ENCODE results near the gene HIPK2. TPM values are rescaled to one million over a fixed set of nuclear protein-coding genes. Genes with fewer than 3 reads are reported as not detected.

The HIPK2 gene
- total RNA-seq, 2 donors from 2014 or later = 22.1 to 26.4 TPM

DNA sequence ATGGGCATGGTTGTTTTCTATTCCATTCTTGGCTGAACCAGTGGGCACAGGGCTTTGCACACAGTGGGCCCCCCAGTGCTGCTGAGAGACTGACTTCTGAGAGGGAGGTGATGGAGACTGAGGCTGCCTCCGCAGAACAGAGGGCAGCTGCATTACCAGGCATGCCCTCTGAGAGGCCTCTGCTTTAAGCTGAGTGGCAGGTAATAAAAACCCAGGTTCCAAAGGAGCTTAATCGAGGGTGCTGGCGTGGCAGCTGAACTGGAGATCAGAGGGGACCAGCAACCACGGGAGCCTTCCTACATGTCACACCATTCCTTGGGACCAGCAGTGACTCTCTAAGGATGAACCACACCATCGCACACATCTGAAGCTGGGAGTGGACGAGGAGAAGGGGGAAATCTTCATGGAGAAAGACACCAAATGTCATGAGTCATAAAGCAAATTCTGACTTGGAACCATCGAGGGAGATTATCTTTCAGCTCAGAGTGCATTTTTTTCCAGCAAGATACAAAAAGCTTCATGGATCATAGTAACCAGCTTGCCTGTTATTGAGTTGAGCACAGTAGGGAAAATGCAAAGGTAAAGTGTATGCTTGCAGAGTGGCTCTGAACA, 24.6 kb downstream of the HIPK2 start:
- 67 to 77% methylated on average over 7 of the region's 7 CpGs for WGBS, 2 donors

DNA sequence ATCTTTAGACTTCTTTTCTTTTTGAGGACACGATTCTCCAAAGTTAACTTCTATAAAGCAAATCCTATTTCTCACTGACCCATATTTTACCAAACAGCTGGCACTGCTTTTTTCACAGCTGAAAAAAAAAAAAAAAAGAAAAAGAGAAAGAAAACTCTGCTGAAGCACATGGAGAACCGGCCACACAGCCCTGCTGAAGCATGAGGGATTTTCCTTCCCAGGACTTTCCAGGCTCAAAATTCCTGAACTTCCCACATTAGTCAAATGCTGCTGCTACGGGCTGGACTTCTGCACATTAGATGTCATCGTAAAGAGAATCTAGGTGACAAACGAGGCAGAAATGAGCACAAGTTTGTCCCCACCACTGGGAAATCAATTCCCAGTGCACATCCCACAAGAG, 25.2 kb downstream of the HIPK2 start:
- ATAC-seq (peak; percentile 12), DNase-seq (no peak)
- H3K27me3 ChIP-seq = no peaks in the 10 kb centered on the region
- H3K27ac ChIP-seq = no peak overlapping the region
- H3K36me3 ChIP-seq (replicated peaks in 1 of 2; ENCODE audit: insufficient read depth in 1 of 2, low read depth in 2 of 2) = no peaks in the 10 kb centered on the region
- no peak for TF ChIP-seq POLR2A (IDR thresholded peaks at IDR 0.05)
- TF ChIP-seq, protein P1, sequence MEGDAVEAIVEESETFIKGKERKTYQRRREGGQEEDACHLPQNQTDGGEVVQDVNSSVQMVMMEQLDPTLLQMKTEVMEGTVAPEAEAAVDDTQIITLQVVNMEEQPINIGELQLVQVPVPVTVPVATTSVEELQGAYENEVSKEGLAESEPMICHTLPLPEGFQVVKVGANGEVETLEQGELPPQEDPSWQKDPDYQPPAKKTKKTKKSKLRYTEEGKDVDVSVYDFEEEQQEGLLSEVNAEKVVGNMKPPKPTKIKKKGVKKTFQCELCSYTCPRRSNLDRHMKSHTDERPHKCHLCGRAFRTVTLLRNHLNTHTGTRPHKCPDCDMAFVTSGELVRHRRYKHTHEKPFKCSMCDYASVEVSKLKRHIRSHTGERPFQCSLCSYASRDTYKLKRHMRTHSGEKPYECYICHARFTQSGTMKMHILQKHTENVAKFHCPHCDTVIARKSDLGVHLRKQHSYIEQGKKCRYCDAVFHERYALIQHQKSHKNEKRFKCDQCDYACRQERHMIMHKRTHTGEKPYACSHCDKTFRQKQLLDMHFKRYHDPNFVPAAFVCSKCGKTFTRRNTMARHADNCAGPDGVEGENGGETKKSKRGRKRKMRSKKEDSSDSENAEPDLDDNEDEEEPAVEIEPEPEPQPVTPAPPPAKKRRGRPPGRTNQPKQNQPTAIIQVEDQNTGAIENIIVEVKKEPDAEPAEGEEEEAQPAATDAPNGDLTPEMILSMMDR (IDR thresholded peaks at IDR 0.05) = no peak
- WGBS, 2 donors = 60 to 68% methylated on average over 5 of the region's 5 CpGs
- H3K4me3 ChIP-seq = no peak overlapping the region
- H3K4me1 ChIP-seq = peaks cover 36% of the 10 kb centered on the region
- intact Hi-C loops (cut with DNase I) = no loop called here
- no peaks in the 10 kb centered on the region for H3K9me3 ChIP-seq

More for the DNA sequence above, 24.6 kb downstream of the HIPK2 start:
- no peaks in the 10 kb centered on the region for H3K27me3 ChIP-seq
- H3K9me3 ChIP-seq = no peaks in the 10 kb centered on the region
- TF ChIP-seq POLR2A (IDR thresholded peaks at IDR 0.05) = no peak
- TF ChIP-seq, protein P1 (IDR thresholded peaks at IDR 0.05) = peak in 3 of 7 experiments; percentile 20 to 23 (median 20)
- ATAC-seq = peak; percentile 30
- intact Hi-C loops (cut with DNase I) = no loop called here
- no peak overlapping the region for H3K27ac ChIP-seq
- DNase-seq = no peak
- no peaks in the 10 kb centered on the region for H3K36me3 ChIP-seq (replicated peaks in 1 of 2; ENCODE audit: insufficient read depth in 1 of 2, low read depth in 2 of 2)
- H3K4me3 ChIP-seq = no peak overlapping the region
- peaks cover 40% of the 10 kb centered on the region for H3K4me1 ChIP-seq

DNA sequence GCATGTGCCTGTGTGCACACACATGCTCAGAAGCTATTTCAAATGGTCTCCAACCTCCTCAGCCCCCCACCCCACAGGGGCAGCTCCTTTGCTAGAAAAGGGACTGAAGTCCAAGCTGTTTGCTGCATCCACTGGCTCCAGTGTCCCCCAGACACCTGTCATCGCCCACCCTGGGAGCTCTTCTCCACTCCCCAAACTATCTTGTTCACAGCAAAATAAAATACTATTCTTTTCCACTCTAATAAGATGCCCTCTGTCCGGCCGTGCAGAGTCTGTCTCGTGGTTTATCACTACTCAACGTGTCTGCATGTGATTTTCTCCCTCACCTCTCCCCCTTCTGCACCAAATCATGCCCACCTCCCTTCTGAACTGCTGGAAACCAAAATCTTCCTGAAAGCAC, 25.6 kb downstream of the HIPK2 start:
- WGBS, 2 donors = 72 to 74% methylated on average over 5 of the region's 5 CpGs
- Histone ChIP-seq H3K4me3 (no peak overlapping the region), H3K27me3 (no peaks in the 10 kb centered on the region), H3K27ac (no peak overlapping the region), H3K4me1 (peaks cover 33% of the 10 kb centered on the region), H3K36me3 (replicated peaks in 1 of 2; ENCODE audit: insufficient read depth in 1 of 2, low read depth in 2 of 2) (no peaks in the 10 kb centered on the region), H3K9me3 (no peaks in the 10 kb centered on the region)
- no peak for TF ChIP-seq POLR2A (IDR thresholded peaks at IDR 0.05)
- TF ChIP-seq, protein P1 (IDR thresholded peaks at IDR 0.05) = no peak
- ATAC-seq (no peak), DNase-seq (no peak)
- intact Hi-C loops (cut with DNase I) = no loop called here

- intact Hi-C loops (cut with DNase I) = no loop called here
- WGBS, 2 donors = 94 to 96% methylated on average over 6 of the region's 6 CpGs
- H3K36me3 ChIP-seq (replicated peaks in 1 of 2; ENCODE audit: insufficient read depth in 1 of 2, low read depth in 2 of 2) = no peaks in the 10 kb centered on the region
- TF ChIP-seq, protein P1 (IDR thresholded peaks at IDR 0.05) = no peak
- no peak for TF ChIP-seq POLR2A (IDR thresholded peaks at IDR 0.05)
- ATAC-seq (no peak), DNase-seq (no peak)
- H3K4me3 ChIP-seq = no peak overlapping the region
- no peak overlapping the region for H3K27ac ChIP-seq
- H3K27me3 ChIP-seq = no peaks in the 10 kb centered on the region
- H3K9me3 ChIP-seq = no peaks in the 10 kb centered on the region
- H3K4me1 ChIP-seq = peaks cover 37% of the 10 kb centered on the region
These were observed 27.2 kb downstream of the HIPK2 start for GRCh38 chr7:139750459-139751095.

DNA sequence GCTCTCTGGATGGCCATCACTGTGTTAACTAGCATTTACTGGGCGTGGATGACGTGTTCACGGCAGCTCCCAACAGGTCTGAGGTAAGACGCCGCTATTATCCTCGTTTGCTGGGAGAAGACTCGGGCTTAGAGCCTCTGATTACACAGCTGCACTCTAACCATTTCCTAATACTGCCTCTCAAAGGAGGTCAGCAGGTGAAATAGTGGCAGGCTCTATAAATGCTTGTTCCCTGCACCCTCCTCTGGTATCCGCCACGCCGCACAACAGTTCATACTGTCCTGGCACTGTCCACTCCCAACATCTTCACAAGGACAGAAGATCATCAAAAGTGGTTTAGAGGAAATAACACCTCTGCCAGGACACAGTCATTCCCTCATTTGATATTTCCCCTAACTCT, 28.3 kb downstream of the HIPK2 start:
- WGBS, 2 donors = 92 to 96% methylated on average over 7 to 10 of the region's 10 CpGs
- intact Hi-C loops (cut with DNase I) = no loop called here
- no peak overlapping the region for H3K4me3 ChIP-seq
- no peaks in the 10 kb centered on the region for H3K36me3 ChIP-seq (replicated peaks in 1 of 2; ENCODE audit: insufficient read depth in 1 of 2, low read depth in 2 of 2)
- H3K9me3 ChIP-seq = no peaks in the 10 kb centered on the region
- H3K4me1 ChIP-seq = peaks cover 39% of the 10 kb centered on the region
- no peak overlapping the region for H3K27ac ChIP-seq
- DNase-seq (no peak), ATAC-seq (no peak)
- TF ChIP-seq POLR2A (IDR thresholded peaks at IDR 0.05) = no peak
- TF ChIP-seq, protein P1 (IDR thresholded peaks at IDR 0.05) = no peak
- no peaks in the 10 kb centered on the region for H3K27me3 ChIP-seq

Measured in body of pancreas (tissue), 4 donors.